ENCODE results near the gene HBG2. TPM values are rescaled to one million over a fixed set of nuclear protein-coding genes. Genes with fewer than 3 reads are reported as not detected.

HBG2 gene
- total and polyA plus RNA-seq, 9 of the 15 experiments (the other 6 are each of a cell fraction or from before 2014, with no cell fraction given), result 1,626 to 58,619 (median 10,515) TPM

DNA sequence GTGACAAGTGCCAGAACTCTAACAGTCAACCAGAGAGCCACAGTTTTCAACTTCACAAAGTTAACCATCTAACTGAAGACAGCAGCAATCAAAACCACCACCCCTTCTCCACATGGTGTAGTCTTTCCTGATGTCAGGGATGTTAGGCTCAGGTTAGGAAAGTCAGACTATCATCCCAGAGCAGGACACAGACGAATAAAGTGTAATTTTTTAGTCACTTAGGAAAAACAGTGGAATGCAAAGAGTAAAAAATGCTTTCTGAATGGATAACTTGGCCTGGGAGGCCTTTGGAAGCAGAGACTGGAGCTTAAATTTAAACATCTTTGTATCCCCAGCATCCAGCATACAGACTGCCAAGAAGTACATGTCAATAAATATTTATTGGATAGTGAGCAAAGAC lies 31.8 kb upstream of the HBG2 start:
- Histone ChIP-seq H3K4me1 (replicated peaks in 1 of 2; ENCODE audit: control insufficient read depth in 2 of 2, insufficient read depth in 2 of 2, low read length in 2 of 2) (peaks cover 16 to 83% of the 10 kb centered on the region in 2 experiments; a peak in 4 of 5 replicates), H3K79me2 (ENCODE audit: control insufficient read depth, insufficient read depth, low read length) (peaks cover 95% of the 10 kb centered on the region), H4K20me1 (replicated peaks; ENCODE audit: control insufficient read depth, insufficient read depth, low read length) (no peaks in the 10 kb centered on the region), H3K36me3 (ENCODE audit: control insufficient read depth, insufficient read depth, low read length) (peaks cover 29% of the 10 kb centered on the region), H3K27ac (ENCODE audit: extremely low read depth, low read depth, low read length) (peak overlapping the region; percentile 9; the same call in 2 of the 3 replicates), H3K9me3 (replicated peaks; ENCODE audit: control insufficient read depth, insufficient read depth, low read depth, low read length) (no peaks in the 10 kb centered on the region), H3K4me3 (no peak overlapping the region), H3K27me3 (ENCODE audit: control insufficient read depth in 2 of 2, insufficient read depth in 2 of 2, low read length in 2 of 2) (no peaks in the 10 kb centered on the region), H3K4me2 (ENCODE audit: insufficient read depth, low read length) (peak overlapping the region; percentile 9; the same call in 1 of the 2 replicates), H3K9me1 (ENCODE audit: control insufficient read depth, insufficient read depth, low read length) (no peaks in the 10 kb centered on the region), H2AFZ (ENCODE audit: low read depth, low read length) (no peak overlapping the region), H3K9ac (ENCODE audit: insufficient read depth in 1 of 2, low read depth in 2 of 2, low read length in 2 of 2) (peak overlapping the region in 1 of 2 experiments; percentile 56; a peak in 1 of 4 replicates)
- intact Hi-C loops (cut with micrococcal nuclease) (loop anchor here (10.0 kb wide), 2 partner anchors 218 to 308 kb away; partner anchors contain the start of genes TRIM6 and UBQLN3), in situ Hi-C loops (cut with MboI) (loop anchor here (5.0 kb wide), 2 partner anchors 44 to 164 kb away; no protein-coding TSS in a partner anchor)
- no TSS peak for BruUV-seq (replicated peaks)
- ChIA-PET CTCF (ENCODE audit: low intra/inter-chr PET ratio) (no interaction called here), POLR2A (interaction anchor here (1.1 to 6.4 kb wide), 4 partner anchors 8 to 38 kb away, joined by 4 to 40 read pairs (median 10); partner anchors contain the start of gene HBE1)
- TF ChIP-seq, protein P1, sequence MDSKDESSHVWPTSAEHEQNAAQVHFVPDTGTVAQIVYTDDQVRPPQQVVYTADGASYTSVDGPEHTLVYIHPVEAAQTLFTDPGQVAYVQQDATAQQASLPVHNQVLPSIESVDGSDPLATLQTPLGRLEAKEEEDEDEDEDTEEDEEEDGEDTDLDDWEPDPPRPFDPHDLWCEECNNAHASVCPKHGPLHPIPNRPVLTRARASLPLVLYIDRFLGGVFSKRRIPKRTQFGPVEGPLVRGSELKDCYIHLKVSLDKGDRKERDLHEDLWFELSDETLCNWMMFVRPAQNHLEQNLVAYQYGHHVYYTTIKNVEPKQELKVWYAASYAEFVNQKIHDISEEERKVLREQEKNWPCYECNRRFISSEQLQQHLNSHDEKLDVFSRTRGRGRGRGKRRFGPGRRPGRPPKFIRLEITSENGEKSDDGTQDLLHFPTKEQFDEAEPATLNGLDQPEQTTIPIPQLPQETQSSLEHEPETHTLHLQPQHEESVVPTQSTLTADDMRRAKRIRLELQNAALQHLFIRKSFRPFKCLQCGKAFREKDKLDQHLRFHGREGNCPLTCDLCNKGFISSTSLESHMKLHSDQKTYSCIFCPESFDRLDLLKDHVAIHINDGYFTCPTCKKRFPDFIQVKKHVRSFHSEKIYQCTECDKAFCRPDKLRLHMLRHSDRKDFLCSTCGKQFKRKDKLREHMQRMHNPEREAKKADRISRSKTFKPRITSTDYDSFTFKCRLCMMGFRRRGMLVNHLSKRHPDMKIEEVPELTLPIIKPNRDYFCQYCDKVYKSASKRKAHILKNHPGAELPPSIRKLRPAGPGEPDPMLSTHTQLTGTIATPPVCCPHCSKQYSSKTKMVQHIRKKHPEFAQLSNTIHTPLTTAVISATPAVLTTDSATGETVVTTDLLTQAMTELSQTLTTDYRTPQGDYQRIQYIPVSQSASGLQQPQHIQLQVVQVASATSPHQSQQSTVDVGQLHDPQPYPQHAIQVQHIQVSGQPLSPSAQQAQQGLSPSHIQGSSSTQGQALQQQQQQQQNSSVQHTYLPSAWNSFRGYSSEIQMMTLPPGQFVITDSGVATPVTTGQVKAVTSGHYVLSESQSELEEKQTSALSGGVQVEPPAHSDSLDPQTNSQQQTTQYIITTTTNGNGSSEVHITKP (IDR thresholded peaks at IDR 0.05; ENCODE audit: partially characterized antibody), result peak; percentile 82
- TF ChIP-seq HCFC1 (IDR thresholded peaks at IDR 0.05; ENCODE audit: low read depth, low read length), result no peak
- WGBS (ENCODE audit: insufficient coverage, low coverage, missing lambda C conversion rate), result 0% methylated on average over 1 of the region's 1 CpG
- DNase-seq (ENCODE audit: extremely low read depth in 1 of 4, low spot score in 3 of 4) (no peak), FAIRE-seq (no peak), ATAC-seq (no peak)
